ENCODE data around the gene MAGI2.

Gene MAGI2

DNA sequence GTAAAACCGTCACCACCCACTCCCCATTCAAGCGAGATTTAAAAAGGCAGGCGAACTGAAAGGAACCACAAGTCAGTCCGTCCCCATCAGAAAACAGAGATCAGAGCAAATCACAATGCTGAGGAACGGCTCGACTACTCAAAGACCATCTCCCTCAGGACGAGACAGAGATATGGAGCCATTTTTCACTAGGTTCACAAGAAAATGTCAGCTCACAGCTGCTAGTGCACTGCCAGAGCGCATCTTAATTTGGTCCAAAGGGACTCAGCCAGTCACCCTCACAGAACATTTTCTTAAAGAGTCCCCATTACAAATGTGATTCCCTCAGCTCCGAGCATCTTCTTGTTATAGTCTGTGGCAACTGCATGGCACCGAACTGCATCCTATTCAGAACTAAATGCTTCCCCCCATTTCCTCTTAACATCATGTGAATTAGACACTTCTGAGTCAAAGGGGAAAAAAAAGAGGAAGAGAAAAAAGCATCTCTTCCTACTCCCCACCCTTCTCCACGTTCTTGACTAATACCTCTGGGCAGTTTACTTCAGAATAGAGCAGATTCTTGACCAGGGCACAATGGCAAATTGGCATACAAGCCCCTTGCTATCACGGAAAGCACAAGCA, 683.9 kb downstream of the MAGI2 start:
- TF ChIP-seq, protein P1, sequence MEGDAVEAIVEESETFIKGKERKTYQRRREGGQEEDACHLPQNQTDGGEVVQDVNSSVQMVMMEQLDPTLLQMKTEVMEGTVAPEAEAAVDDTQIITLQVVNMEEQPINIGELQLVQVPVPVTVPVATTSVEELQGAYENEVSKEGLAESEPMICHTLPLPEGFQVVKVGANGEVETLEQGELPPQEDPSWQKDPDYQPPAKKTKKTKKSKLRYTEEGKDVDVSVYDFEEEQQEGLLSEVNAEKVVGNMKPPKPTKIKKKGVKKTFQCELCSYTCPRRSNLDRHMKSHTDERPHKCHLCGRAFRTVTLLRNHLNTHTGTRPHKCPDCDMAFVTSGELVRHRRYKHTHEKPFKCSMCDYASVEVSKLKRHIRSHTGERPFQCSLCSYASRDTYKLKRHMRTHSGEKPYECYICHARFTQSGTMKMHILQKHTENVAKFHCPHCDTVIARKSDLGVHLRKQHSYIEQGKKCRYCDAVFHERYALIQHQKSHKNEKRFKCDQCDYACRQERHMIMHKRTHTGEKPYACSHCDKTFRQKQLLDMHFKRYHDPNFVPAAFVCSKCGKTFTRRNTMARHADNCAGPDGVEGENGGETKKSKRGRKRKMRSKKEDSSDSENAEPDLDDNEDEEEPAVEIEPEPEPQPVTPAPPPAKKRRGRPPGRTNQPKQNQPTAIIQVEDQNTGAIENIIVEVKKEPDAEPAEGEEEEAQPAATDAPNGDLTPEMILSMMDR (IDR thresholded peaks at IDR 0.05; ENCODE audit: borderline replicate concordance, extremely low read depth, low read length, poor library complexity, severe bottlenecking): no peak
- no peak for TF ChIP-seq EZH2 (IDR thresholded peaks at IDR 0.05; ENCODE audit: borderline replicate concordance, low read depth, low read length, severe bottlenecking)
- Histone ChIP-seq H3K4me1 (ENCODE audit: insufficient read depth, low read length) (no peaks in the 10 kb centered on the region), H3K4me3 (ENCODE audit: low read depth in 1 of 2, low read length in 2 of 2) (no peak overlapping the region), H3K36me3 (ENCODE audit: insufficient read depth, low read length) (no peaks in the 10 kb centered on the region), H3K9me3 (ENCODE audit: insufficient read depth, low read length, severe bottlenecking) (no peaks in the 10 kb centered on the region), H3K4me2 (ENCODE audit: insufficient read depth, low read length) (no peak overlapping the region), H2AFZ (ENCODE audit: low read depth, low read length) (no peak overlapping the region), H3K9ac (ENCODE audit: low read depth, low read length) (no peak overlapping the region), H3K27me3 (ENCODE audit: insufficient read depth, low read length, poor library complexity) (peaks cover 5% of the 10 kb centered on the region), H3K27ac (ENCODE audit: low read length) (no peak overlapping the region), H4K20me1 (ENCODE audit: insufficient read depth, low read length) (no peaks in the 10 kb centered on the region), H3K79me2 (ENCODE audit: insufficient read depth, low read length) (no peaks in the 10 kb centered on the region)
- no peak for ATAC-seq (ENCODE audit: insufficient read depth, low read depth)
- DNase-seq: no peak

DNA sequence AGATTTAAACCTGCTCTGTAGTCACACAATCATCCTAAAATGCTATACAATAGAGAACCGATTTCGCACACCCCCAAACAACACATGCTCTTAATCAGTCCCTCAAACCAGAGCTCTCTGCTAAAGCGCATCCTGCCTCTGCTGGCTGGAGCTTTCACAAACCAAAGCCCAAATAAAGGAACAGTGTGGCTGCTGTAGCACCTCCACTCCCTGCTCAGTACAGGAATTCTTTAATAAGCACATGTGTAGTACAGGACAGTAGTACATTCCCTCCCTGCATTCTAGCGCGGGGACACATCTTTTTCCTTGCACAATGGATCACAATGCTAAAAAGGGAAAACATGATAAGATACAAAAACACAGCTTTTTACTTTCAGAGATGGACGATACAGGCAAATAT, 684.6 kb downstream of the MAGI2 start:
- Histone ChIP-seq H3K4me2 (ENCODE audit: insufficient read depth, low read length) (no peak overlapping the region), H3K4me3 (ENCODE audit: low read depth in 1 of 2, low read length in 2 of 2) (no peak overlapping the region), H4K20me1 (ENCODE audit: insufficient read depth, low read length) (no peaks in the 10 kb centered on the region), H3K9me3 (ENCODE audit: insufficient read depth, low read length, severe bottlenecking) (no peaks in the 10 kb centered on the region), H2AFZ (ENCODE audit: low read depth, low read length) (no peak overlapping the region), H3K27me3 (ENCODE audit: insufficient read depth, low read length, poor library complexity) (peaks cover 5% of the 10 kb centered on the region), H3K9ac (ENCODE audit: low read depth, low read length) (no peak overlapping the region), H3K36me3 (ENCODE audit: insufficient read depth, low read length) (no peaks in the 10 kb centered on the region), H3K79me2 (ENCODE audit: insufficient read depth, low read length) (no peaks in the 10 kb centered on the region), H3K27ac (ENCODE audit: low read length) (no peak overlapping the region), H3K4me1 (ENCODE audit: insufficient read depth, low read length) (no peaks in the 10 kb centered on the region)
- ATAC-seq (ENCODE audit: insufficient read depth, low read depth) (no peak), DNase-seq (no peak)
- TF ChIP-seq EZH2 (IDR thresholded peaks at IDR 0.05; ENCODE audit: borderline replicate concordance, low read depth, low read length, severe bottlenecking): no peak
- TF ChIP-seq, protein P1 (IDR thresholded peaks at IDR 0.05; ENCODE audit: borderline replicate concordance, extremely low read depth, low read length, poor library complexity, severe bottlenecking): no peak

DNA sequence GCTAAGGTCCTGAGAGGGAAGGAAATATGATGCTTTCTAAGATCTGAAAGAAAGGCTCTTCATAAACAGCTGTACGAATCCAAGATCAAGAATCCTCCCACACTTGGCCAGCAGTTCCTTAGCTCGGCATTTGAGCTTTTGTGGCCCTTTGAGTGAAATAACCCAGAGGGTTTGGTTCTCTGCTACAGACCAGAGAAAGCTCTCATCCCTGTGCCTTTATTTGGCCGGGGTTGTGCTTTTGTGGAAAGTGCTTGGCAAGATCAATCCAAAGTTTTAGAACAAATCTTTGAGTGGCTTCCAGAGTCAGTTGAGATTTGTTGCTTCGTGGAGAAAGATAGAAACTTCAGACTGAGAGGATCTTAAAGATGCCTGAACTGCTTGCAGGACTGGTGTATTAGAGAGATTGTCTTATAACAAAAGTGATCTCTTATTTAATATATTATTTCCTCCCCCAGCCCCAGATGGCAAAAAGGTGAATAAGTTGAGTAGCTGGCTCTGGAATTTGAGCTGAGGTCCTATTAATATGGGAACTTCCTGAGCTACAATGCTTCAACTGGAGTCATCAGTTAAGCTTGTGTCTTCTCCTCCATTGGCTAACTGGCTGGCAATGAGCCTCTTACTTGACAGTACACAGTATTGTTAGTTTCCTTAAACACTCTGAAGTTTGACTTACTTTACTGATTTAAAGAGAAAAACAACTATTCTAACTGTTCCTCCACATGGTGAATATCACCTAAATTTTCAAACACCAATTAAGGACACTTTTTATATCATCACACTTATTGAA, 687.3 kb downstream of the MAGI2 start:
- Histone ChIP-seq H4K20me1 (ENCODE audit: insufficient read depth, low read length) (no peaks in the 10 kb centered on the region), H3K27me3 (ENCODE audit: insufficient read depth, low read length, poor library complexity) (peaks cover 5% of the 10 kb centered on the region), H3K36me3 (ENCODE audit: insufficient read depth, low read length) (no peaks in the 10 kb centered on the region), H3K4me1 (ENCODE audit: insufficient read depth, low read length) (no peaks in the 10 kb centered on the region), H3K27ac (ENCODE audit: low read length) (no peak overlapping the region), H3K79me2 (ENCODE audit: insufficient read depth, low read length) (no peaks in the 10 kb centered on the region), H3K4me3 (ENCODE audit: low read depth in 1 of 2, low read length in 2 of 2) (no peak overlapping the region), H3K9me3 (ENCODE audit: insufficient read depth, low read length, severe bottlenecking) (no peaks in the 10 kb centered on the region), H3K4me2 (ENCODE audit: insufficient read depth, low read length) (no peak overlapping the region), H2AFZ (ENCODE audit: low read depth, low read length) (no peak overlapping the region), H3K9ac (ENCODE audit: low read depth, low read length) (no peak overlapping the region)
- no peak for DNase-seq
- ATAC-seq (ENCODE audit: insufficient read depth, low read depth): no peak
- no peak for TF ChIP-seq EZH2 (IDR thresholded peaks at IDR 0.05; ENCODE audit: borderline replicate concordance, low read depth, low read length, severe bottlenecking)
- TF ChIP-seq, protein P1 (IDR thresholded peaks at IDR 0.05; ENCODE audit: borderline replicate concordance, extremely low read depth, low read length, poor library complexity, severe bottlenecking): no peak

Measured in DND-41 (cell line).